K562 (cell line): ENCODE data around the gene CTBP2. TPM values are rescaled to one million over a fixed set of nuclear protein-coding genes. Genes with fewer than 3 reads are reported as not detected.

ENCODE experiments used
- ATAC-seq: fragments of 200-7000 bp; cut with Tn5 transposase; 3 replicates; pipeline ENCODE4 v1.9.1; 2020; ENCODE audit warnings: moderate library complexity
- BruUV-seq: library from RNA; stranded (reverse); fragments of 400-500 nt; replicated peaks from 2 replicates; lab custom pipeline; 2021; lab: Mats Ljungman, UMichigan
- CTCF ChIA-PET: fragments of 300-600 bp; formaldehyde crosslinking; extraction: SDS; loops from one replicate; lab custom pipeline; 2021; ENCODE audit warnings: low intra/inter-chr PET ratio; lab: Yijun Ruan, JAX
- POLR2A ChIA-PET: fragments of 300-600, 350-650 bp; sonication (Branson Sonifier 250); formaldehyde crosslinking; extraction: SDS; loops from one replicate; lab custom pipeline; 2021; ENCODE audit warnings: antibody characterized with exemption, inconsistent platforms; lab: Yijun Ruan, JAX
- DNase-seq, 4 experiments: peaks; one replicate each; pipeline versions ENCODE4 v3.0.0 to v3.0.0-alpha.2; 2011 to 2018; ENCODE audit warnings: low spot score in 3 of 4, mixed read lengths in 3 of 4; ENCODE audit errors: extremely low read depth in 1 of 4
- FAIRE-seq: peaks from 2 replicates; lab custom pipeline; 2011; peaks lifted over from hg19 to GRCh38; lab: Jason Lieb, UNC
- H2AFZ ChIP-seq: 2 replicates; pipeline ENCODE4 v1.6.0; 2011; ENCODE audit warnings: low read depth, low read length, control low read depth, inconsistent platforms
- H3K27ac ChIP-seq: fragments of 200-600 bp; 3 replicates; pipeline ENCODE4 v1.8.0; 2011; ENCODE audit warnings: low read depth, mild to moderate bottlenecking, control low read depth, inconsistent platforms, low read length, moderate library complexity, mixed read lengths; ENCODE audit errors: extremely low read depth
- H3K27me3 ChIP-seq, 2 experiments: fragments of 300-600 bp in 1 of 2; 2 replicates in 1 of 2; 3 replicates in 1 of 2; pipeline versions ENCODE4 v1.6.0 to v1.8.0; 2011; ENCODE audit warnings: inconsistent platforms in 2 of 2, low read length in 2 of 2, mild to moderate bottlenecking in 1 of 2, mixed read lengths in 1 of 2, moderate library complexity in 1 of 2; ENCODE audit not compliant: control insufficient read depth in 2 of 2, insufficient read depth in 2 of 2
- H3K36me3 ChIP-seq: fragments of 300-600 bp; 3 replicates; pipeline ENCODE4 v1.8.0; 2011; ENCODE audit warnings: mild to moderate bottlenecking, low read length, inconsistent platforms; ENCODE audit not compliant: control insufficient read depth, insufficient read depth
- H3K4me1 ChIP-seq, 2 experiments: fragments of 200-600 bp in 1 of 2; replicated peaks in 1 of 2; 2 replicates in 1 of 2; 3 replicates in 1 of 2; pipeline versions ENCODE4 v1.5.1 to v1.8.0; 2011; ENCODE audit warnings: inconsistent platforms in 2 of 2, low read length in 2 of 2, mild to moderate bottlenecking in 1 of 2, mixed read lengths in 1 of 2, moderate library complexity in 1 of 2; ENCODE audit not compliant: control insufficient read depth in 2 of 2, insufficient read depth in 2 of 2
- H3K4me2 ChIP-seq: 2 replicates; pipeline ENCODE4 v1.6.1; 2011; ENCODE audit warnings: low read length, control low read depth, inconsistent platforms, mixed read lengths; ENCODE audit not compliant: insufficient read depth
- H3K4me3 ChIP-seq: fragments of 200-600 bp; sonication (generic), shearing (Covaris generic); 2 replicates; pipeline ENCODE4 v1.5.1; 2016; ENCODE audit warnings: control low read depth, inconsistent platforms
- H3K79me2 ChIP-seq: fragments of 200-600 bp; 3 replicates; pipeline ENCODE4 v1.8.0; 2011; ENCODE audit warnings: low read length, inconsistent platforms; ENCODE audit not compliant: control insufficient read depth, insufficient read depth
- H3K9ac ChIP-seq, 2 experiments: 2 replicates each; pipeline versions ENCODE4 v1.6.0 to v1.6.1; 2011; ENCODE audit warnings: low read depth in 2 of 2, low read length in 2 of 2, control low read depth in 1 of 2, inconsistent platforms in 1 of 2, mild to moderate bottlenecking in 1 of 2, mixed read lengths in 1 of 2; ENCODE audit not compliant: insufficient read depth in 1 of 2
- H3K9me1 ChIP-seq: one replicate; pipeline ENCODE4 v1.6.0; 2011; ENCODE audit warnings: inconsistent platforms, mild to moderate bottlenecking, low read length, moderate library complexity; ENCODE audit not compliant: control insufficient read depth, insufficient read depth
- H3K9me3 ChIP-seq: replicated peaks from 2 replicates; pipeline ENCODE4 v1.5.1; 2011; ENCODE audit warnings: low read depth, low read length, inconsistent platforms; ENCODE audit not compliant: control insufficient read depth, insufficient read depth
- H4K20me1 ChIP-seq: replicated peaks from 2 replicates; pipeline ENCODE4 v1.6.1; 2011; ENCODE audit warnings: low read length, inconsistent platforms, mixed read lengths; ENCODE audit not compliant: control insufficient read depth, insufficient read depth
- FOXP1 ChIP-seq: sonication (generic); formaldehyde crosslinking; IDR thresholded peaks from 2 replicates; pipeline ENCODE4 v1.8.0; 2022; ENCODE audit warnings: mild to moderate bottlenecking, missing genetic modification reagents
- KLF1 ChIP-seq: fragments of 450-650 bp; IDR thresholded peaks from 2 replicates; pipeline ENCODE4 v1.6.1; 2016; ENCODE audit warnings: missing genetic modification characterization, missing compliant biosample characterization
- MAX ChIP-seq: sonication (generic); formaldehyde crosslinking; IDR thresholded peaks from 2 replicates; pipeline ENCODE4 v1.9.0; 2022; ENCODE audit warnings: mild to moderate bottlenecking, missing genetic modification reagents
- POLR2AphosphoS2 ChIP-seq: IDR thresholded peaks from 2 replicates; pipeline ENCODE4 v1.6.1; 2012; ENCODE audit warnings: low read length, improper control_type of control experiment
- SAFB ChIP-seq: fragments of 200-400 bp; formaldehyde crosslinking; IDR thresholded peaks from 2 replicates; pipeline ENCODE4 v1.6.1; 2017; ENCODE audit warnings: low read depth, low read length, borderline replicate concordance
- ZBTB8A ChIP-seq: fragments of 450-650 bp; IDR thresholded peaks from 2 replicates; pipeline ENCODE4 v1.6.1; 2018; ENCODE audit warnings: mild to moderate bottlenecking, moderate library complexity; ENCODE audit not compliant: partially characterized antibody
- WGBS: fragments of 100-300 bp; shearing (Covaris generic); methylation state at CpG from one replicate; pipeline ENCODE4 v1.1.6; 2016; ENCODE audit warnings: low coverage, mixed read lengths; ENCODE audit not compliant: insufficient coverage; ENCODE audit errors: missing lambda C conversion rate; 5-methylcytosine and 5-hydroxymethylcytosine counted together
- in situ Hi-C: fragments of 300-500 bp; cut with MboI; formaldehyde crosslinking; loops from 4 replicates; pipeline ENCODE4 v1.15.0; 2018; ENCODE audit warnings: inconsistent platforms, mixed read lengths
- intact Hi-C: fragments of 100-400 bp; cut with micrococcal nuclease; formaldehyde crosslinking; loops from 2 replicates; pipeline ENCODE4 v1.14.2; 2022
- polyA plus RNA-seq, 8 experiments: library from polyadenylated mRNA; depleted of rRNA in 4 of 8; stranded (reverse) in 5 of 8; unstranded in 3 of 8; fragments of >200 nt; fragmentation: Nextera tagmentation in 2 of 8; fragmentation: Illumina TruSeq in 1 of 8; extraction: Ambion mirVana in 2 of 8; extraction: Trizol in 1 of 8; gene quantifications; 2 replicates each; pipeline versions ENCODE4 v1.2.1 to v1.2.3, GENCODE V29; 2011 to 2014; ENCODE audit warnings: inconsistent platforms in 1 of 8, missing spikeins in 1 of 8
- total RNA-seq, 7 experiments: library from RNA; depleted of rRNA in 6 of 7; stranded (reverse); fragments of >200 nt in 6 of 7; fragmentation: Illumina TruSeq in 2 of 7; extraction: Trizol in 2 of 7; gene quantifications; 2 replicates each; pipeline versions ENCODE4 v1.2.1 to v1.2.3, GENCODE V29; 2011 to 2021; ENCODE audit warnings: low replicate concordance in 1 of 7

The CTBP2 gene
- total and polyA plus RNA-seq, 9 of the 15 experiments (the other 6 are each of a cell fraction or from before 2014, with no cell fraction given) = 1.3 to 8.8 (median 5.1) TPM

- no peak overlapping the region for H2AFZ ChIP-seq
- no peaks in the 10 kb centered on the region for H3K27me3 ChIP-seq
- H3K9ac ChIP-seq = no peak overlapping the region
- no peak for TF ChIP-seq ZBTB8A
- no peak for TF ChIP-seq POLR2AphosphoS2
- no peak for TF ChIP-seq MAX (CRISPR knock-in tag)
- no peak for TF ChIP-seq SAFB
- no peak for TF ChIP-seq FOXP1 (CRISPR knock-in tag)
- no peak for TF ChIP-seq KLF1 (tag)
- peaks cover 88% of the 10 kb centered on the region for H3K79me2 ChIP-seq
- no peak overlapping the region for H3K27ac ChIP-seq
- in situ Hi-C loops = no loop called here
- ChIA-PET POLR2A (no interaction called here), CTCF (no interaction called here)
- H3K36me3 ChIP-seq = peaks cover 22% of the 10 kb centered on the region; the same call in 2 of the 3 replicates
- no peak overlapping the region for H3K4me2 ChIP-seq
- no peaks in the 10 kb centered on the region; a peak in 1 of 5 replicates for H3K4me1 ChIP-seq
- no peaks in the 10 kb centered on the region for H3K9me3 ChIP-seq
- H3K9me1 ChIP-seq = no peaks in the 10 kb centered on the region
- ATAC-seq (no peak), DNase-seq (no peak), FAIRE-seq (no peak)
- intact Hi-C loops = no loop called here
- H4K20me1 ChIP-seq = peaks cover 38% of the 10 kb centered on the region; the same call in 1 of the 2 replicates
- H3K4me3 ChIP-seq = no peak overlapping the region
- 85% methylated on average over 18 of the region's 20 CpGs for WGBS
- no TSS peak for BruUV-seq
Observed at GRCh38 chr10:125097409-125098070, 62.8 kb downstream of the CTBP2 start.
